ENCODE measurements around the gene LOXL3. TPM values are rescaled to one million over a fixed set of nuclear protein-coding genes. Genes with fewer than 3 reads are reported as not detected.

LOXL3 gene
- polyA plus RNA-seq, 1 donor from 2014 or later: 20.1 TPM

GRCh38 chr2:74576211-74576862, 22.6 kb upstream of the LOXL3 start:
- Histone ChIP-seq H3K36me3 (ENCODE audit: insufficient read depth, low read length) (no peaks in the 10 kb centered on the region), H3K27ac (ENCODE audit: low read length) (no peak overlapping the region), H2AFZ (ENCODE audit: low read depth, low read length) (no peak overlapping the region), H3F3A (ENCODE audit: insufficient read depth, low read length, poor library complexity, severe bottlenecking) (no peaks in the 10 kb centered on the region), H4K20me1 (ENCODE audit: insufficient read depth) (no peaks in the 10 kb centered on the region), H3K4me3 (ENCODE audit: low read length) (no peak overlapping the region), H3K79me2 (replicated peaks; ENCODE audit: insufficient read depth, low read length) (no peaks in the 10 kb centered on the region), H3K9ac (ENCODE audit: low read length) (no peak overlapping the region), H3K27me3 (ENCODE audit: insufficient read depth, low read depth, low read length) (no peaks in the 10 kb centered on the region), H3K9me3 (ENCODE audit: low read length) (no peaks in the 10 kb centered on the region), H3K4me2 (ENCODE audit: low read length) (no peak overlapping the region), H3K9me2 (ENCODE audit: insufficient read depth, low read length) (no peaks in the 10 kb centered on the region)
- TF ChIP-seq POLR2AphosphoS5 (IDR thresholded peaks at IDR 0.05) (no peak), REST (IDR thresholded peaks at IDR 0.05; ENCODE audit: borderline replicate concordance) (no peak), TAF1 (IDR thresholded peaks at IDR 0.05; ENCODE audit: low read depth) (no peak), RAD21 (conservative IDR thresholded peaks at IDR 0.05) (no peak), EP300 (conservative IDR thresholded peaks at IDR 0.05; ENCODE audit: poor library complexity, severe bottlenecking) (no peak), MXI1 (conservative IDR thresholded peaks at IDR 0.05; ENCODE audit: poor library complexity, severe bottlenecking) (no peak), SMC3 (conservative IDR thresholded peaks at IDR 0.05; ENCODE audit: poor library complexity) (no peak), EZH2 (IDR thresholded peaks at IDR 0.05; ENCODE audit: borderline replicate concordance, insufficient read depth, low read length, poor library complexity, severe bottlenecking) (no peak), CTCF (IDR thresholded peaks at IDR 0.05; ENCODE audit: poor library complexity, severe bottlenecking) (no peak)

- no peak overlapping the region for H3K4me2 ChIP-seq (ENCODE audit: low read length)
- TF ChIP-seq SMC3 (conservative IDR thresholded peaks at IDR 0.05; ENCODE audit: poor library complexity) (no peak), RAD21 (conservative IDR thresholded peaks at IDR 0.05) (no peak), CTCF (IDR thresholded peaks at IDR 0.05; ENCODE audit: poor library complexity, severe bottlenecking) (no peak), MXI1 (conservative IDR thresholded peaks at IDR 0.05; ENCODE audit: poor library complexity, severe bottlenecking) (no peak), TAF1 (IDR thresholded peaks at IDR 0.05; ENCODE audit: low read depth) (no peak), REST (IDR thresholded peaks at IDR 0.05; ENCODE audit: borderline replicate concordance) (no peak), EP300 (conservative IDR thresholded peaks at IDR 0.05; ENCODE audit: poor library complexity, severe bottlenecking) (no peak), POLR2AphosphoS5 (IDR thresholded peaks at IDR 0.05) (no peak), EZH2 (IDR thresholded peaks at IDR 0.05; ENCODE audit: borderline replicate concordance, insufficient read depth, low read length, poor library complexity, severe bottlenecking) (no peak)
- H3K79me2 ChIP-seq (replicated peaks; ENCODE audit: insufficient read depth, low read length): no peaks in the 10 kb centered on the region
- H3K27me3 ChIP-seq (ENCODE audit: insufficient read depth, low read depth, low read length): no peaks in the 10 kb centered on the region
- no peaks in the 10 kb centered on the region for H3F3A ChIP-seq (ENCODE audit: insufficient read depth, low read length, poor library complexity, severe bottlenecking)
- no peaks in the 10 kb centered on the region for H3K9me3 ChIP-seq (ENCODE audit: low read length)
- H3K9me2 ChIP-seq (ENCODE audit: insufficient read depth, low read length): no peaks in the 10 kb centered on the region
- no peaks in the 10 kb centered on the region for H3K36me3 ChIP-seq (ENCODE audit: insufficient read depth, low read length)
- no peak overlapping the region for H3K9ac ChIP-seq (ENCODE audit: low read length)
- H3K4me3 ChIP-seq (ENCODE audit: low read length): no peak overlapping the region
- H2AFZ ChIP-seq (ENCODE audit: low read depth, low read length): no peak overlapping the region
- no peaks in the 10 kb centered on the region for H4K20me1 ChIP-seq (ENCODE audit: insufficient read depth)
- no peak overlapping the region for H3K27ac ChIP-seq (ENCODE audit: low read length)
Measured at GRCh38 chr2:74575320-74575719, 21.6 kb upstream of the LOXL3 start.
